Caco-2 (cell line): Measurements from ENCODE around the gene ATP6V1F. TPM values are rescaled to one million over a fixed set of nuclear protein-coding genes. Genes with fewer than 3 reads are reported as not detected.

ENCODE experiments used
- BruUV-seq: library from RNA; stranded (reverse); fragments of 400-500 nt; replicated peaks from 2 replicates; lab custom pipeline; 2021; lab: Mats Ljungman, UMichigan
- CTCF ChIA-PET: fragments of 300-600 bp; sonication (Branson Sonifier 250); formaldehyde crosslinking; loops from one replicate; lab custom pipeline; 2022; ENCODE audit warnings: antibody characterized with exemption; lab: Charles Lee
- POLR2A ChIA-PET: fragments of 300-600 bp; sonication (Branson Sonifier 250); formaldehyde crosslinking; loops from one replicate; lab custom pipeline; 2022; ENCODE audit warnings: antibody characterized with exemption; lab: Charles Lee
- DNase-seq, 2 experiments: peaks; one replicate each; pipeline versions ENCODE4 v3.0.0 to v3.0.0-alpha.2; 2020 to 2022
- H3K27me3 ChIP-seq: replicated peaks from 2 replicates; pipeline ENCODE4 v1.6.0; 2011; ENCODE audit warnings: low read length; ENCODE audit not compliant: control insufficient read depth, insufficient read depth
- H3K36me3 ChIP-seq: 2 replicates; pipeline ENCODE4 v1.5.1; 2011; ENCODE audit warnings: low read length; ENCODE audit not compliant: control insufficient read depth, insufficient read depth
- H3K4me1 ChIP-seq: fragments of 250-450 bp; sonication (Bioruptor Pico); 2 replicates; pipeline ENCODE4 v1.5.1; 2020; ENCODE audit warnings: mild to moderate bottlenecking
- H3K4me3 ChIP-seq: 2 replicates; pipeline ENCODE4 v1.5.1; 2011; ENCODE audit warnings: low read depth, mild to moderate bottlenecking, control low read depth, low read length
- H3K9me3 ChIP-seq: fragments of 250-450 bp; sonication (Bioruptor Pico); 2 replicates; pipeline ENCODE4 v1.5.1; 2020; ENCODE audit warnings: mild to moderate bottlenecking, moderate library complexity
- H3K27ac Mint-ChIP-seq: one replicate; pipeline ENCODE4 v1.8.0; 2022; ENCODE audit warnings: mixed read lengths; ENCODE audit not compliant: unreplicated experiment
- H3K27me3 Mint-ChIP-seq: one replicate; pipeline ENCODE4 v1.8.0; 2022; ENCODE audit warnings: mixed read lengths; ENCODE audit not compliant: insufficient read depth, unreplicated experiment
- H3K36me3 Mint-ChIP-seq: one replicate; pipeline ENCODE4 v1.8.0; 2022; ENCODE audit warnings: mild to moderate bottlenecking, mixed read lengths; ENCODE audit not compliant: insufficient read depth, unreplicated experiment
- H3K4me1 Mint-ChIP-seq: one replicate; pipeline ENCODE4 v1.8.0; 2022; ENCODE audit warnings: low read depth, mixed read lengths; ENCODE audit not compliant: unreplicated experiment
- H3K4me3 Mint-ChIP-seq: one replicate; pipeline ENCODE4 v1.8.0; 2022; ENCODE audit warnings: mild to moderate bottlenecking, moderate library complexity, mixed read lengths; ENCODE audit not compliant: unreplicated experiment
- H3K9me3 Mint-ChIP-seq: one replicate; pipeline ENCODE4 v1.8.0; 2022; ENCODE audit warnings: mixed read lengths; ENCODE audit not compliant: unreplicated experiment
- CTCF ChIP-seq, 2 experiments: fragments of 200-600 bp in 1 of 2; IDR thresholded peaks; 1 replicate in 1 of 2; 2 replicates in 1 of 2; pipeline versions ENCODE4 v1.5.1 to v1.8.0; 2011 to 2022; ENCODE audit warnings: antibody characterized with exemption in 1 of 2, control low read depth in 1 of 2, inconsistent platforms in 1 of 2, low read depth in 1 of 2, low read length in 1 of 2, mild to moderate bottlenecking in 1 of 2, moderate library complexity in 1 of 2; ENCODE audit not compliant: insufficient read depth in 1 of 2, severe bottlenecking in 1 of 2, unreplicated experiment in 1 of 2
- intact Hi-C: fragments of 100-400 bp; cut with micrococcal nuclease; formaldehyde crosslinking; loops from one replicate; pipeline ENCODE4 v1.10.0; 2022; ENCODE audit not compliant: unreplicated experiment
- total RNA-seq: library from RNA; stranded (reverse); gene quantifications from 2 replicates; pipeline ENCODE4 v1.2.3, GENCODE V29; 2022

ATP6V1F gene
- total RNA-seq, 1 experiment from 2014 or later: 162 TPM

- H3K9me3 ChIP-seq: no peaks in the 10 kb centered on the region
- TF ChIP-seq CTCF (IDR thresholded peaks at IDR 0.05; ENCODE audit: insufficient read depth in 1 of 2, low read depth in 1 of 2, low read length in 1 of 2, severe bottlenecking in 1 of 2, unreplicated experiment in 1 of 2): no peak
- intact Hi-C loops: no loop called here
- H3K27me3 ChIP-seq: no peaks in the 10 kb centered on the region
- no peaks in the 10 kb centered on the region for H3K36me3 ChIP-seq
- POLR2A ChIA-PET: no interaction called here
- H3K27me3 Mint-ChIP-seq: no peaks in the 10 kb centered on the region
- no peaks in the 10 kb centered on the region for H3K9me3 Mint-ChIP-seq
- peaks cover 6% of the 10 kb centered on the region for H3K4me1 Mint-ChIP-seq
- BruUV-seq: TSS peak; percentile 26
- H3K4me3 Mint-ChIP-seq: no peak overlapping the region
- no peak for DNase-seq
- H3K36me3 Mint-ChIP-seq: peaks cover 42% of the 10 kb centered on the region
- peaks cover 5% of the 10 kb centered on the region; the same call in 1 of the 2 replicates for H3K4me1 ChIP-seq
- CTCF ChIA-PET: no interaction called here
- H3K4me3 ChIP-seq: no peak overlapping the region
- no peak overlapping the region for H3K27ac Mint-ChIP-seq
Observed at GRCh38 chr7:128858380-128859231, 4.0 kb upstream of the ATP6V1F start.

GRCh38 chr7:128859232-128860157, 3.2 kb upstream of the ATP6V1F start:
- no peaks in the 10 kb centered on the region for H3K9me3 Mint-ChIP-seq
- DNase-seq: no peak
- no peak for TF ChIP-seq CTCF (IDR thresholded peaks at IDR 0.05; ENCODE audit: insufficient read depth in 1 of 2, low read depth in 1 of 2, low read length in 1 of 2, severe bottlenecking in 1 of 2, unreplicated experiment in 1 of 2)
- BruUV-seq: no TSS peak
- intact Hi-C loops: no loop called here
- no peak overlapping the region for H3K27ac Mint-ChIP-seq
- peaks cover 6% of the 10 kb centered on the region for H3K4me1 Mint-ChIP-seq
- CTCF ChIA-PET: interaction anchor here (0.6 to 1.5 kb wide), 4 partner anchors 9 to 965 kb away, joined by 3 to 10 read pairs (median 4); no protein-coding TSS in a partner anchor
- Histone ChIP-seq H3K4me3 (no peak overlapping the region), H3K36me3 (no peaks in the 10 kb centered on the region; the same call in 1 of the 2 replicates), H3K9me3 (no peaks in the 10 kb centered on the region), H3K4me1 (peaks cover 8% of the 10 kb centered on the region; the same call in 1 of the 2 replicates), H3K27me3 (no peaks in the 10 kb centered on the region)
- POLR2A ChIA-PET: interaction anchor here (1.5 kb wide), 1 partner anchor 9 kb away, joined by 4 read pairs; no protein-coding TSS in a partner anchor
- peaks cover 37% of the 10 kb centered on the region for H3K36me3 Mint-ChIP-seq
- H3K4me3 Mint-ChIP-seq: no peak overlapping the region
- no peaks in the 10 kb centered on the region for H3K27me3 Mint-ChIP-seq
